ENCODE data around the gene ABLIM2. TPM values are rescaled to one million over a fixed set of nuclear protein-coding genes. Genes with fewer than 3 reads are reported as not detected.

Gene ABLIM2
- total RNA-seq, 2 experiments from 2014 or later: 0.76 TPM; not detected in 1

GRCh38 chr4:8133897-8134563, 24.6 kb downstream of the ABLIM2 start:
- no peaks in the 10 kb centered on the region for H3K9me3 ChIP-seq (ENCODE audit: low read length)
- TF ChIP-seq EZH2phosphoT487 (IDR thresholded peaks at IDR 0.05; ENCODE audit: borderline replicate concordance, low read depth, low read length) (no peak), CTCF (conservative IDR thresholded peaks at IDR 0.05; ENCODE audit: low read length) (no peak)
- intact Hi-C loops (cut with micrococcal nuclease; ENCODE audit: unreplicated experiment): no loop called here
- H2AFZ ChIP-seq (ENCODE audit: low read length): no peak overlapping the region
- no peak overlapping the region for H3K4me2 ChIP-seq (ENCODE audit: low read length)
- CTCF ChIA-PET (ENCODE audit: unreplicated experiment): interaction anchor here (0.7 kb wide), 1 partner anchor 17 kb away, joined by 4 read pairs; no protein-coding TSS in a partner anchor
- no peak for DNase-seq (ENCODE audit: low spot score)
- POLR2A ChIA-PET: no interaction called here
- H3K4me3 ChIP-seq (ENCODE audit: low read depth, low read length, poor library complexity, severe bottlenecking): no peak overlapping the region
- H3K27ac ChIP-seq (ENCODE audit: low read depth, low read length, poor library complexity, severe bottlenecking): no peak overlapping the region
- BruUV-seq (replicated peaks): no TSS peak
- H3K79me2 ChIP-seq (ENCODE audit: insufficient read depth, low read depth, low read length): no peaks in the 10 kb centered on the region
- H3K9me2 ChIP-seq (ENCODE audit: insufficient read depth, low read length): no peaks in the 10 kb centered on the region
- H3K4me1 ChIP-seq (ENCODE audit: insufficient read depth, low read length, poor library complexity, severe bottlenecking): peaks cover 21% of the 10 kb centered on the region
- no peaks in the 10 kb centered on the region for H4K20me1 ChIP-seq (ENCODE audit: insufficient read depth, low read length)
- no peaks in the 10 kb centered on the region for H3K36me3 ChIP-seq (ENCODE audit: insufficient read depth, low read length)

- CTCF ChIA-PET (ENCODE audit: unreplicated experiment): interaction anchor here (0.7 kb wide), 1 partner anchor 18 kb away, joined by 4 read pairs; no protein-coding TSS in a partner anchor
- TF ChIP-seq EZH2phosphoT487 (IDR thresholded peaks at IDR 0.05; ENCODE audit: borderline replicate concordance, low read depth, low read length) (no peak), CTCF (conservative IDR thresholded peaks at IDR 0.05; ENCODE audit: low read length) (no peak)
- no peaks in the 10 kb centered on the region for H3K9me3 ChIP-seq (ENCODE audit: low read length)
- peaks cover 21% of the 10 kb centered on the region for H3K4me1 ChIP-seq (ENCODE audit: insufficient read depth, low read length, poor library complexity, severe bottlenecking)
- H3K27ac ChIP-seq (ENCODE audit: low read depth, low read length, poor library complexity, severe bottlenecking): no peak overlapping the region
- no TSS peak for BruUV-seq (replicated peaks)
- H4K20me1 ChIP-seq (ENCODE audit: insufficient read depth, low read length): no peaks in the 10 kb centered on the region
- H3K4me3 ChIP-seq (ENCODE audit: low read depth, low read length, poor library complexity, severe bottlenecking): no peak overlapping the region
- no peaks in the 10 kb centered on the region for H3K36me3 ChIP-seq (ENCODE audit: insufficient read depth, low read length)
- H3K9me2 ChIP-seq (ENCODE audit: insufficient read depth, low read length): no peaks in the 10 kb centered on the region
- H3K4me2 ChIP-seq (ENCODE audit: low read length): no peak overlapping the region
- POLR2A ChIA-PET: no interaction called here
- intact Hi-C loops (cut with micrococcal nuclease; ENCODE audit: unreplicated experiment): no loop called here
- no peak overlapping the region for H2AFZ ChIP-seq (ENCODE audit: low read length)
- no peaks in the 10 kb centered on the region for H3K79me2 ChIP-seq (ENCODE audit: insufficient read depth, low read depth, low read length)
- no peak for DNase-seq (ENCODE audit: low spot score)
Measured at GRCh38 chr4:8132947-8133705, 25.5 kb downstream of the ABLIM2 start.

GRCh38 chr4:8132400-8132799, 26.2 kb downstream of the ABLIM2 start:
- Histone ChIP-seq H3K79me2 (ENCODE audit: insufficient read depth, low read depth, low read length) (no peaks in the 10 kb centered on the region), H3K4me1 (ENCODE audit: insufficient read depth, low read length, poor library complexity, severe bottlenecking) (peaks cover 21% of the 10 kb centered on the region), H3K4me2 (ENCODE audit: low read length) (no peak overlapping the region), H3K36me3 (ENCODE audit: insufficient read depth, low read length) (no peaks in the 10 kb centered on the region), H4K20me1 (ENCODE audit: insufficient read depth, low read length) (no peaks in the 10 kb centered on the region), H2AFZ (ENCODE audit: low read length) (no peak overlapping the region), H3K9me3 (ENCODE audit: low read length) (no peaks in the 10 kb centered on the region), H3K27ac (ENCODE audit: low read depth, low read length, poor library complexity, severe bottlenecking) (no peak overlapping the region), H3K4me3 (ENCODE audit: low read depth, low read length, poor library complexity, severe bottlenecking) (no peak overlapping the region), H3K9me2 (ENCODE audit: insufficient read depth, low read length) (no peaks in the 10 kb centered on the region)
- CTCF ChIA-PET (ENCODE audit: unreplicated experiment): interaction anchor here (0.7 kb wide), 1 partner anchor 1746 kb away, joined by 4 read pairs; no protein-coding TSS in a partner anchor
- BruUV-seq (replicated peaks): no TSS peak
- TF ChIP-seq CTCF (conservative IDR thresholded peaks at IDR 0.05; ENCODE audit: low read length) (no peak), EZH2phosphoT487 (IDR thresholded peaks at IDR 0.05; ENCODE audit: borderline replicate concordance, low read depth, low read length) (no peak)
- intact Hi-C loops (cut with micrococcal nuclease; ENCODE audit: unreplicated experiment): no loop called here
- POLR2A ChIA-PET: no interaction called here
- no peak for DNase-seq (ENCODE audit: low spot score)
